ENCODE data around the gene TMEM212.

Gene TMEM212

GRCh38 chr3:171824116-171824515, 19.0 kb upstream of the TMEM212 start:
- H3K36me3 ChIP-seq (ENCODE audit: control insufficient read depth in 2 of 2, insufficient read depth in 2 of 2, low read length in 2 of 2), result no peaks in the 10 kb centered on the region
- H3K9me3 ChIP-seq (ENCODE audit: control insufficient read depth in 2 of 2, low read length in 2 of 2), result no peaks in the 10 kb centered on the region
- H3K27ac ChIP-seq (ENCODE audit: low read depth in 2 of 2, low read length in 2 of 2), result no peak overlapping the region
- no peaks in the 10 kb centered on the region for H3K4me1 ChIP-seq (ENCODE audit: control insufficient read depth in 2 of 2, insufficient read depth in 2 of 2, low read length in 2 of 2)
- no peak overlapping the region for H3K9ac ChIP-seq (ENCODE audit: low read depth in 1 of 2, low read length in 2 of 2)
- no peaks in the 10 kb centered on the region for H3K27me3 ChIP-seq (ENCODE audit: control insufficient read depth in 2 of 2, insufficient read depth in 2 of 2, low read length in 2 of 2)
- H3K4me3 ChIP-seq (ENCODE audit: low read length in 2 of 2), result no peak overlapping the region

GRCh38 chr3:171824824-171825221, 18.3 kb upstream of the TMEM212 start:
- H3K4me1 ChIP-seq (ENCODE audit: control insufficient read depth in 2 of 2, insufficient read depth in 2 of 2, low read length in 2 of 2), result peaks cover 2 to 3% of the 10 kb centered on the region in 2 donors
- peak overlapping the region in 1 of 2 donors; percentile 40 for H3K27ac ChIP-seq (ENCODE audit: low read depth in 2 of 2, low read length in 2 of 2)
- H3K9me3 ChIP-seq (ENCODE audit: control insufficient read depth in 2 of 2, low read length in 2 of 2), result no peaks in the 10 kb centered on the region
- no peak overlapping the region for H3K4me3 ChIP-seq (ENCODE audit: low read length in 2 of 2)
- no peaks in the 10 kb centered on the region for H3K36me3 ChIP-seq (ENCODE audit: control insufficient read depth in 2 of 2, insufficient read depth in 2 of 2, low read length in 2 of 2)
- no peak overlapping the region for H3K9ac ChIP-seq (ENCODE audit: low read depth in 1 of 2, low read length in 2 of 2)
- H3K27me3 ChIP-seq (ENCODE audit: control insufficient read depth in 2 of 2, insufficient read depth in 2 of 2, low read length in 2 of 2), result no peaks in the 10 kb centered on the region

- Histone ChIP-seq H3K4me1 (ENCODE audit: control insufficient read depth in 2 of 2, insufficient read depth in 2 of 2, low read length in 2 of 2) (peaks cover 3 to 7% of the 10 kb centered on the region in 2 donors), H3K36me3 (ENCODE audit: control insufficient read depth in 2 of 2, insufficient read depth in 2 of 2, low read length in 2 of 2) (no peaks in the 10 kb centered on the region), H3K27me3 (ENCODE audit: control insufficient read depth in 2 of 2, insufficient read depth in 2 of 2, low read length in 2 of 2) (no peaks in the 10 kb centered on the region), H3K9ac (ENCODE audit: low read depth in 1 of 2, low read length in 2 of 2) (no peak overlapping the region), H3K9me3 (ENCODE audit: control insufficient read depth in 2 of 2, low read length in 2 of 2) (no peaks in the 10 kb centered on the region), H3K4me3 (ENCODE audit: low read length in 2 of 2) (no peak overlapping the region), H3K27ac (ENCODE audit: low read depth in 2 of 2, low read length in 2 of 2) (peak overlapping the region in 1 of 2 donors; percentile 40)
These were observed 17.8 kb upstream of the TMEM212 start for GRCh38 chr3:171825222-171825828.

- no peaks in the 10 kb centered on the region for H3K9me3 ChIP-seq (ENCODE audit: control insufficient read depth in 2 of 2, low read length in 2 of 2)
- no peaks in the 10 kb centered on the region for H3K27me3 ChIP-seq (ENCODE audit: control insufficient read depth in 2 of 2, insufficient read depth in 2 of 2, low read length in 2 of 2)
- no peak overlapping the region for H3K4me3 ChIP-seq (ENCODE audit: low read length in 2 of 2)
- H3K36me3 ChIP-seq (ENCODE audit: control insufficient read depth in 2 of 2, insufficient read depth in 2 of 2, low read length in 2 of 2), result no peaks in the 10 kb centered on the region
- H3K4me1 ChIP-seq (ENCODE audit: control insufficient read depth in 2 of 2, insufficient read depth in 2 of 2, low read length in 2 of 2), result peaks cover 3 to 7% of the 10 kb centered on the region in 2 donors
- H3K27ac ChIP-seq (ENCODE audit: low read depth in 2 of 2, low read length in 2 of 2), result no peak overlapping the region
- H3K9ac ChIP-seq (ENCODE audit: low read depth in 1 of 2, low read length in 2 of 2), result no peak overlapping the region
These were observed 15.8 kb upstream of the TMEM212 start for GRCh38 chr3:171827385-171827784.

- H3K27me3 ChIP-seq (ENCODE audit: control insufficient read depth in 2 of 2, insufficient read depth in 2 of 2, low read length in 2 of 2), result no peaks in the 10 kb centered on the region
- H3K36me3 ChIP-seq (ENCODE audit: control insufficient read depth in 2 of 2, insufficient read depth in 2 of 2, low read length in 2 of 2), result no peaks in the 10 kb centered on the region
- H3K9ac ChIP-seq (ENCODE audit: low read depth in 1 of 2, low read length in 2 of 2), result no peak overlapping the region
- H3K27ac ChIP-seq (ENCODE audit: low read depth in 2 of 2, low read length in 2 of 2), result no peak overlapping the region
- H3K4me3 ChIP-seq (ENCODE audit: low read length in 2 of 2), result no peak overlapping the region
- no peaks in the 10 kb centered on the region for H3K9me3 ChIP-seq (ENCODE audit: control insufficient read depth in 2 of 2, low read length in 2 of 2)
- peaks cover 3 to 7% of the 10 kb centered on the region in 2 donors for H3K4me1 ChIP-seq (ENCODE audit: control insufficient read depth in 2 of 2, insufficient read depth in 2 of 2, low read length in 2 of 2)
These were observed 15.2 kb upstream of the TMEM212 start for GRCh38 chr3:171827836-171828458.

- H3K36me3 ChIP-seq (ENCODE audit: control insufficient read depth in 2 of 2, insufficient read depth in 2 of 2, low read length in 2 of 2), result no peaks in the 10 kb centered on the region
- H3K27ac ChIP-seq (ENCODE audit: low read depth in 2 of 2, low read length in 2 of 2), result peak overlapping the region in 1 of 2 donors; percentile 1
- H3K4me3 ChIP-seq (ENCODE audit: low read length in 2 of 2), result no peak overlapping the region
- H3K4me1 ChIP-seq (ENCODE audit: control insufficient read depth in 2 of 2, insufficient read depth in 2 of 2, low read length in 2 of 2), result peaks cover 3 to 8% of the 10 kb centered on the region in 2 donors
- H3K9ac ChIP-seq (ENCODE audit: low read depth in 1 of 2, low read length in 2 of 2), result no peak overlapping the region
- no peaks in the 10 kb centered on the region for H3K27me3 ChIP-seq (ENCODE audit: control insufficient read depth in 2 of 2, insufficient read depth in 2 of 2, low read length in 2 of 2)
- no peaks in the 10 kb centered on the region for H3K9me3 ChIP-seq (ENCODE audit: control insufficient read depth in 2 of 2, low read length in 2 of 2)
These were observed 14.0 kb upstream of the TMEM212 start for GRCh38 chr3:171828902-171829770.

GRCh38 chr3:171829841-171830517, 13.2 kb upstream of the TMEM212 start:
- H3K27ac ChIP-seq (ENCODE audit: low read depth in 2 of 2, low read length in 2 of 2), result peak overlapping the region in 1 of 2 donors; percentile 1
- H3K4me1 ChIP-seq (ENCODE audit: control insufficient read depth in 2 of 2, insufficient read depth in 2 of 2, low read length in 2 of 2), result peaks cover 3 to 11% of the 10 kb centered on the region in 2 donors
- H3K9ac ChIP-seq (ENCODE audit: low read depth in 1 of 2, low read length in 2 of 2), result no peak overlapping the region

GRCh38 chr3:171830518-171830875, 12.7 kb upstream of the TMEM212 start:
- H3K9ac ChIP-seq (ENCODE audit: low read depth in 1 of 2, low read length in 2 of 2), result no peak overlapping the region
- H3K4me1 ChIP-seq (ENCODE audit: control insufficient read depth in 2 of 2, insufficient read depth in 2 of 2, low read length in 2 of 2), result peaks cover 3 to 11% of the 10 kb centered on the region in 2 donors
- no peak overlapping the region for H3K27ac ChIP-seq (ENCODE audit: low read depth in 2 of 2, low read length in 2 of 2)
- H3K9me3 ChIP-seq (ENCODE audit: control insufficient read depth in 2 of 2, low read length in 2 of 2), result no peaks in the 10 kb centered on the region
- no peak overlapping the region for H3K4me3 ChIP-seq (ENCODE audit: low read length in 2 of 2)
- H3K36me3 ChIP-seq (ENCODE audit: control insufficient read depth in 2 of 2, insufficient read depth in 2 of 2, low read length in 2 of 2), result no peaks in the 10 kb centered on the region
- no peaks in the 10 kb centered on the region for H3K27me3 ChIP-seq (ENCODE audit: control insufficient read depth in 2 of 2, insufficient read depth in 2 of 2, low read length in 2 of 2)

More at GRCh38 chr3:171829841-171830517, 13.2 kb upstream of the TMEM212 start:
- no peaks in the 10 kb centered on the region for H3K9me3 ChIP-seq (ENCODE audit: control insufficient read depth in 2 of 2, low read length in 2 of 2)
- no peaks in the 10 kb centered on the region for H3K36me3 ChIP-seq (ENCODE audit: control insufficient read depth in 2 of 2, insufficient read depth in 2 of 2, low read length in 2 of 2)
- H3K4me3 ChIP-seq (ENCODE audit: low read length in 2 of 2), result no peak overlapping the region
- H3K27me3 ChIP-seq (ENCODE audit: control insufficient read depth in 2 of 2, insufficient read depth in 2 of 2, low read length in 2 of 2), result no peaks in the 10 kb centered on the region

GRCh38 chr3:171831936-171832335, 11.2 kb upstream of the TMEM212 start:
- no peaks in the 10 kb centered on the region for H3K36me3 ChIP-seq (ENCODE audit: control insufficient read depth in 2 of 2, insufficient read depth in 2 of 2, low read length in 2 of 2)
- H3K4me3 ChIP-seq (ENCODE audit: low read length in 2 of 2), result no peak overlapping the region
- no peak overlapping the region for H3K9ac ChIP-seq (ENCODE audit: low read depth in 1 of 2, low read length in 2 of 2)
- peaks cover 3 to 11% of the 10 kb centered on the region in 2 donors for H3K4me1 ChIP-seq (ENCODE audit: control insufficient read depth in 2 of 2, insufficient read depth in 2 of 2, low read length in 2 of 2)
- no peak overlapping the region for H3K27ac ChIP-seq (ENCODE audit: low read depth in 2 of 2, low read length in 2 of 2)
- no peaks in the 10 kb centered on the region for H3K27me3 ChIP-seq (ENCODE audit: control insufficient read depth in 2 of 2, insufficient read depth in 2 of 2, low read length in 2 of 2)
- H3K9me3 ChIP-seq (ENCODE audit: control insufficient read depth in 2 of 2, low read length in 2 of 2), result no peaks in the 10 kb centered on the region

Measured in mucosa of rectum (tissue), 2 donors.